ENCODE results near the gene F7.

F7 gene

DNA sequence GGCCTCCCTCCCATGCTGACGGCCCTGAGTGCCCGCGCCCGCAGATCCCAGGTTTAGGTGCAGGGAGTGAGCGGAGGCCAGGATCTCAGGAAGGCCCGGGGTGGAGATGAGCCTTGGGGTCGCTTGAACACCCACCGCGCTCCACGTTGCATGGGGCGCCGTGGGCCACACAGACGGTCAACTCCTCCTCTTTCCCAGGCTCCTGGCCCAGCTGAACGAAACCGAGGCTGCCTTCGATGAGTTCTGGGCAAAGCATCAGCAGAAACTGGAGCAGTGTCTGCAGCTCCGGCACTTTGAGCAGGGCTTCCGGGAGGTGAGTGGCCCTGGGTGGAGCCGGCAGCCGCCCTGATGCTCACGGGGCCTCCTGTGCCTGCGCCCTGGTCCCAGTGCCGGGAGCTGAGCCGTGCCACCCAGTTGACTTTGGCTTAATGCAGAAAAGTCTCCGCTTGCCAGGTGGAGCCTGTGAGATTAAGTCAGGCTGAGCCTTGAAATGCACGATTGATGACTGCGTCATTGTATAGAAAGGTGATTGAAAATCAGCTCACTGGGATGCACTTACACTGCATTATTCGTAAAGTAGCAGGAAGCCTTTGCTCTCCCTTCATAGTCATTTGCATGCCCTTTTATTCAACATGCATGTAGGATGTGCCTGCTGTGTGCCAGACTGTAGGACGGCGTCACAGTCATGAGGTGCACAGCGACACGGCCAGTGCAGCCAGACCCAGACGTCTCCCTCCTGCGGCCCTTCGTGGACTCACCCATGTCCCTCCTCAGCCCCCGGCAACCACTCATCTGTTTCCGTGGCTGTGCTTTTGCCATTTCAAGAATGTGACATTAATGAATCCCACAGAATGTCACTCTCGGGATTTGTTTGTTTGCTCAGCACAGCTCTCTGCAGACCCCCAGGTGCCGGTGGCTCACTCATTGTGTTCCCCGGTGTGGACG lies 35.5 kb upstream of the F7 start:
- no peak overlapping the region for H3K9ac ChIP-seq (ENCODE audit: insufficient read length)
- H3K27ac ChIP-seq, result no peak overlapping the region
- no peaks in the 10 kb centered on the region; the same call in 1 of the 2 replicates for H3K9me3 ChIP-seq (ENCODE audit: low read depth, low read length)
- H3K4me3 ChIP-seq, result no peak overlapping the region
- no peaks in the 10 kb centered on the region for H3K36me3 ChIP-seq (ENCODE audit: insufficient read depth, low read length)
- no peak for DNase-seq (ENCODE audit: low read depth, low spot score)
- TF ChIP-seq FOXP2 (optimal IDR thresholded peaks at IDR 0.05; ENCODE audit: control extremely low read depth, extremely low read length, insufficient read depth), result no peak
- no peak for TF ChIP-seq POLR2AphosphoS5 (IDR thresholded peaks at IDR 0.05; ENCODE audit: borderline replicate concordance, low read depth, low read length)
- no peak for TF ChIP-seq EZH2 (IDR thresholded peaks at IDR 0.05)

DNA sequence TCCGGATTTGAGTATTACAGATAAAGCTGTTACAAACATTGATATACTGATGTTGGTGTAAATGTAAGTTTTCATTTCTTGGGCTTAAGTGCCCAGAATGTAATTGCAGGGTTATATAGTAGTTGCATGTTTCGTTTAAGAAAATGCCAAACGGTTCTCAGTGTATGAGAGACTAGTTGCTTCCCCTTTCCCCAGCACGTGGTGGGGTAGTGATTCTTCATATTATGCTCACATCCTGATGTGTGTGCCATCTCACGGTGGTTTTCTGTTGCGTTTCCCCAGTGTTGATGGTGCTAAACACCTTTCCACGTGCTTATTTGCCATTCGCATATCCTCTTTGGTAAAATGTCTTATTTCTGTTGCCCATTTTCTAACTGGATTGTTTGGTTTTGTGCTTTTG lies 34.7 kb upstream of the F7 start:
- no peak for DNase-seq (ENCODE audit: low read depth, low spot score)
- Histone ChIP-seq H3K36me3 (ENCODE audit: insufficient read depth, low read length) (no peaks in the 10 kb centered on the region), H3K9ac (ENCODE audit: insufficient read length) (no peak overlapping the region), H3K4me3 (no peak overlapping the region), H3K9me3 (ENCODE audit: low read depth, low read length) (no peaks in the 10 kb centered on the region; the same call in 1 of the 2 replicates), H3K27ac (no peak overlapping the region)
- TF ChIP-seq EZH2 (IDR thresholded peaks at IDR 0.05), result no peak
- TF ChIP-seq POLR2AphosphoS5 (IDR thresholded peaks at IDR 0.05; ENCODE audit: borderline replicate concordance, low read depth, low read length), result no peak
- no peak for TF ChIP-seq FOXP2 (optimal IDR thresholded peaks at IDR 0.05; ENCODE audit: control extremely low read depth, extremely low read length, insufficient read depth)

DNA sequence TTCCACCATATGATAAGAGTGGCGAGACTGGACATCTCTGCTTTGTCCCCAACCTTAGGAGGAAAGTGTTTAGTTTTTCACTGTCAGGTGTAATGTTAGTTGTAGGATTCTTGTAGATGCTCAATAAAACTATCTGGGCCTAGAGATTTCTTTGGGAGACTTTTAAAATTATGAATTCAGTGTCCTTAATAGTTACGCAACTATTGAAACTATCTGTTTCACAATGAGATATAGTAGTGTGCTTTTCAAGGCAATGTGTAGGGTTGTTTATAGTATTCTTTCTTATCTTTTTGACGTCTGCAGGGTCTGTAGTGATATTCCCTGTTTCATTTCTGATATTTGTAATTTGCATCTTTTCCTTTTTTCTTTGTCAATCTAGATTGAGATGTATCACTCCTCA lies 33.2 kb upstream of the F7 start:
- H3K4me3 ChIP-seq, result no peak overlapping the region
- no peak overlapping the region for H3K27ac ChIP-seq
- no peak for TF ChIP-seq FOXP2 (optimal IDR thresholded peaks at IDR 0.05; ENCODE audit: control extremely low read depth, extremely low read length, insufficient read depth)
- no peaks in the 10 kb centered on the region for H3K36me3 ChIP-seq (ENCODE audit: insufficient read depth, low read length)
- H3K9ac ChIP-seq (ENCODE audit: insufficient read length), result no peak overlapping the region
- no peaks in the 10 kb centered on the region; the same call in 1 of the 2 replicates for H3K9me3 ChIP-seq (ENCODE audit: low read depth, low read length)
- no peak for DNase-seq (ENCODE audit: low read depth, low spot score)

DNA sequence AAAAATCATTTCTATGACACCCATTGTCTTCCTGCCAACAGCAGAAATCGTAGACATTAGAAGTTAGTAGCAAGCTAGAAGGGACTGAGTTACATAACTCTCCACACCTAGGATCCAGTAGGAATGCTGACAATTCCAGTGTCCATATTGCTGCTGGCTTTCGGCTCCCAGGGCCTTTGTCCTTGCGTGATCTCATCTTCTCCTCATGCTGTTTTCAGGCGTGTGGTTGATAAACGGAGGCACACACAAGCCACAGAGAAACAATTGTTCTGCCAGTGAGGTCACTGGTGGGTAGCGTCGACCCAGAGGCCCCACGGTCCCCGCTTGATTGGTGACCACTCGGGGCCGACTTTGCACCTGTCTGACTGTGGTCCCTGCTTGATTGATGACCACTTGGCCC lies 31.6 kb upstream of the F7 start:
- no peak overlapping the region for H3K4me3 ChIP-seq
- H3K9ac ChIP-seq (ENCODE audit: insufficient read length), result no peak overlapping the region
- no peak for DNase-seq (ENCODE audit: low read depth, low spot score)
- H3K36me3 ChIP-seq (ENCODE audit: insufficient read depth, low read length), result no peaks in the 10 kb centered on the region
- H3K27ac ChIP-seq, result no peak overlapping the region
- H3K9me3 ChIP-seq (ENCODE audit: low read depth, low read length), result no peaks in the 10 kb centered on the region; the same call in 1 of the 2 replicates
- TF ChIP-seq EZH2 (IDR thresholded peaks at IDR 0.05) (no peak), POLR2AphosphoS5 (IDR thresholded peaks at IDR 0.05; ENCODE audit: borderline replicate concordance, low read depth, low read length) (no peak)

DNA sequence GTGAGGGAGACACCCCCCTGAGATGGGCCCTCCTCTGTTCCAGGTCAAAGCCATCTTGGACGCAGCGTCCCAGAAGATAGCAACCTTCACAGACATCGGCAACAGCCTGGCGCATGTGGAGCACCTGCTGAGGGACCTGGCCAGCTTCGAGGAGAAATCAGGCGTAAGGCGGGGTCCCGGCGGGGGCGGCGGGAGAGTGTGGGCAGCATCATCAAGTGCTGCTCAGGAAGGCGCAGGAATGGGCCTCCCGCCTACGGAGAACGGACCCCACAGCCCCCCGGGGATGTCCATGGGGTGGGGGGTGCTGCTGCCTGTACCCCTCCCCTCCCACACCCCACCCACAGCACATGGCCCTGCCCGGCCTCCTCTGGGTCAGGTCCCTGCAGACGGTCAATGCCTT lies 31.2 kb upstream of the F7 start:
- no peak for DNase-seq (ENCODE audit: low read depth, low spot score)
- Histone ChIP-seq H3K9ac (ENCODE audit: insufficient read length) (no peak overlapping the region), H3K36me3 (ENCODE audit: insufficient read depth, low read length) (no peaks in the 10 kb centered on the region), H3K4me3 (no peak overlapping the region), H3K27ac (no peak overlapping the region), H3K9me3 (ENCODE audit: low read depth, low read length) (no peaks in the 10 kb centered on the region; the same call in 1 of the 2 replicates)
- TF ChIP-seq POLR2AphosphoS5 (IDR thresholded peaks at IDR 0.05; ENCODE audit: borderline replicate concordance, low read depth, low read length) (no peak), FOXP2 (optimal IDR thresholded peaks at IDR 0.05; ENCODE audit: control extremely low read depth, extremely low read length, insufficient read depth) (no peak), EZH2 (IDR thresholded peaks at IDR 0.05) (no peak)

DNA sequence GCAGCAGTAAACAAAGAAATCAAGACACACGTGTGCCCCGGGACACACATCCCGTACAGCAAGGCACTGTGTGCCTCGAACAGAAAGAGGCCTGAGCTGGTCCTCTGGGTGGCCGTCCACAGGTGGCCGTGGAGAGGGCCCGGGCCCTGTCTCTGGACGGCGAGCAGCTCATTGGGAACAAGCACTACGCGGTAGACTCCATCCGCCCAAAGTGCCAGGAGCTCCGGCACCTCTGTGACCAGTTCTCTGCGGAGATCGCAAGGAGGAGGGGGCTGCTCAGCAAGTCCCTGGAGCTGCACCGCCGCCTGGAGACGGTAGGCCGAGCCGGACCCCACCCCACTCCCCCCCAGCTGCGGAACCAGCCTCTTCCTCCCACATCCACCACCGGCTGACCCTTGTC lies 30.7 kb upstream of the F7 start:
- no peaks in the 10 kb centered on the region; the same call in 1 of the 2 replicates for H3K9me3 ChIP-seq (ENCODE audit: low read depth, low read length)
- no peaks in the 10 kb centered on the region for H3K36me3 ChIP-seq (ENCODE audit: insufficient read depth, low read length)
- no peak overlapping the region for H3K27ac ChIP-seq
- DNase-seq (ENCODE audit: low read depth, low spot score), result no peak
- no peak overlapping the region for H3K4me3 ChIP-seq
- TF ChIP-seq FOXP2 (optimal IDR thresholded peaks at IDR 0.05; ENCODE audit: control extremely low read depth, extremely low read length, insufficient read depth) (no peak), EZH2 (IDR thresholded peaks at IDR 0.05) (no peak), POLR2AphosphoS5 (IDR thresholded peaks at IDR 0.05; ENCODE audit: borderline replicate concordance, low read depth, low read length) (no peak)
- no peak overlapping the region for H3K9ac ChIP-seq (ENCODE audit: insufficient read length)

DNA sequence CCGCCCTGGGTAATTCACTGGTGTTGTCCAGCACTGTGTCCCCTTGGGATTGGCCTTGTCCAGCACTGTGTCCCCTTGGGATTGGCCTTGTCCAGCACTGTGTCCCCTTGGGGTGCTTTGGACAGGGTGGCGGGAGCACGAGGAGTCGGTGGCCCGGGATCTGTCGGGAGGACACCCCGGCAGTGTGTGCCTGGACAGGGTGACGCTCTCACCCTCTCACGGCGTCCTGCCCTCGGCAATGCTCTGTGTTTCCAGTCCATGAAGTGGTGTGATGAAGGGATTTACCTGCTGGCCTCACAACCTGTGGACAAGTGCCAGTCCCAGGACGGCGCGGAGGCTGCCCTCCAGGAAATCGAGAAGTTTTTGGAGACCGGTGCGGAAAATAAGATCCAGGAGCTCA lies 29.9 kb upstream of the F7 start:
- Histone ChIP-seq H3K4me3 (no peak overlapping the region), H3K9ac (ENCODE audit: insufficient read length) (no peak overlapping the region), H3K36me3 (ENCODE audit: insufficient read depth, low read length) (no peaks in the 10 kb centered on the region), H3K27ac (no peak overlapping the region), H3K9me3 (ENCODE audit: low read depth, low read length) (no peaks in the 10 kb centered on the region; the same call in 1 of the 2 replicates)
- no peak for DNase-seq (ENCODE audit: low read depth, low spot score)
- TF ChIP-seq POLR2AphosphoS5 (IDR thresholded peaks at IDR 0.05; ENCODE audit: borderline replicate concordance, low read depth, low read length), result no peak
- TF ChIP-seq FOXP2 (optimal IDR thresholded peaks at IDR 0.05; ENCODE audit: control extremely low read depth, extremely low read length, insufficient read depth), result no peak
- TF ChIP-seq EZH2 (IDR thresholded peaks at IDR 0.05), result no peak

DNA sequence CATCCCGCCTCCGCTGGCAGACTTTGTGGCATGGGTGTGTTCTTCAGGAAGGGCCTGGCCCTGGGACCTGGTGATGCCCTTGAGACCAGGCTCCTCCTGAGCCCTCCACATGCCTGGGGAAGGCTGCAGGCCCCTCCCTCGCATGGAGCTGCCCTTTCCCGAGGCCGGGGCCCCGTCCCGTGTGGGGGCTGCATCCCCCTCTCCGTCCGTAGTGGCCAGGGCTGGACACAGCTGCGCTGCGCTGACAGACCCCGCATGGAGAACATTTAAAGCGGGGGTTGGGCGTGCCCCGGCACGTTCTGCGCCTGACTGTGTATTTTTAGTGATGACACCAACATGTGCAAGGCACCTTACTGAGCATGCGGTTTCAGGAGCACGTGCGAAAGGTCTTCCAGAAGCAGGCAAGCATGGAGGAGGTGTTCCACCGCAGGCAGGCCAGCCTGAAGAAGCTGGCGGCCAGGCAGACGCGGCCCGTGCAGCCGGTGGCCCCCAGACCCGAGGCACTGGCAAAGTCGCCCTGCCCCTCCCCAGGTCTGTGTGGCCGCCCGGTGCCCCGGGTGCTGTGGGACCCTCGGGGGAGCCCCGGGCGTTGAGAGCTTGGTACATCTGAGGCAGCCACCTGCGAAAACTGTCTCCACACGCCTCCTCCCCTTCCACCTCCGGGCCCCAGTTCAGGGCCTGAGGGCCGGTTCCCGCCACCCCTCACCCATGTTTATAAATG lies 28.8 kb upstream of the F7 start:
- no peak overlapping the region for H3K9ac ChIP-seq (ENCODE audit: insufficient read length)
- no peaks in the 10 kb centered on the region; the same call in 1 of the 2 replicates for H3K9me3 ChIP-seq (ENCODE audit: low read depth, low read length)
- DNase-seq (ENCODE audit: low read depth, low spot score), result no peak
- TF ChIP-seq FOXP2 (optimal IDR thresholded peaks at IDR 0.05; ENCODE audit: control extremely low read depth, extremely low read length, insufficient read depth) (no peak), EZH2 (IDR thresholded peaks at IDR 0.05) (no peak), POLR2AphosphoS5 (IDR thresholded peaks at IDR 0.05; ENCODE audit: borderline replicate concordance, low read depth, low read length) (no peak)
- no peak overlapping the region for H3K27ac ChIP-seq
- no peak overlapping the region for H3K4me3 ChIP-seq
- no peaks in the 10 kb centered on the region for H3K36me3 ChIP-seq (ENCODE audit: insufficient read depth, low read length)
